Keratinocyte (primary cell): ENCODE measurements around the gene RTCA.

Experiments used
- EZH2 ChIP-seq: IDR thresholded peaks from one replicate; pipeline ENCODE4 v1.6.1; 2012; ENCODE audit warnings: inconsistent platforms, mild to moderate bottlenecking, low read length, moderate library complexity
- TF ChIP-seq, protein P1 (sequence below), 3 experiments: IDR thresholded peaks in 1 of 3; conservative IDR thresholded peaks in 1 of 3; optimal IDR thresholded peaks in 1 of 3; 2 replicates in 2 of 3; 3 replicates in 1 of 3; pipeline versions ENCODE3 to v1.5.1; 2011; ENCODE audit warnings: low read length in 3 of 3, mild to moderate bottlenecking in 3 of 3, moderate library complexity in 2 of 3, control low read depth in 1 of 3, inconsistent platforms in 1 of 3; ENCODE audit not compliant: insufficient read depth in 2 of 3; ENCODE audit errors: extremely low read depth in 1 of 3

DNA sequence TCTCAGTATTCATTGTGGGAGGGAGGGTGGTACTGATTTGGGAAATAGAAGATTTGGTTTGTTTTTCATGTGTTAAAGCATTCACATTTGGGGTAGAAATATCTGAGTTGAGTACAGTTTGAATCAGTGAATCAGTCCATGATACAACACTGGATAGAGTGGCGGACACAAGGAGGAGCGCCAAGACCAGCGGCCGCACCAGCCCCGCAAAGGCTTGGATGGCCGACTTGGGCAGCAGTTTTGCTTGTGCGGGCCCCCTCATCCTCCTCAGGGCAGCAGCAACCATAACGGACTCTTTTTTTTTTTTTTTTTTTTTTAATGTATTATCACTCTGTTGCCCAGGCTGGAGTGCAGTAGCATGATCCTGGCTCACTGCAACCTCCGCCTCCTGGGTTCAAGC is 66.3 kb downstream of the RTCA start:
- TF ChIP-seq, protein P1, sequence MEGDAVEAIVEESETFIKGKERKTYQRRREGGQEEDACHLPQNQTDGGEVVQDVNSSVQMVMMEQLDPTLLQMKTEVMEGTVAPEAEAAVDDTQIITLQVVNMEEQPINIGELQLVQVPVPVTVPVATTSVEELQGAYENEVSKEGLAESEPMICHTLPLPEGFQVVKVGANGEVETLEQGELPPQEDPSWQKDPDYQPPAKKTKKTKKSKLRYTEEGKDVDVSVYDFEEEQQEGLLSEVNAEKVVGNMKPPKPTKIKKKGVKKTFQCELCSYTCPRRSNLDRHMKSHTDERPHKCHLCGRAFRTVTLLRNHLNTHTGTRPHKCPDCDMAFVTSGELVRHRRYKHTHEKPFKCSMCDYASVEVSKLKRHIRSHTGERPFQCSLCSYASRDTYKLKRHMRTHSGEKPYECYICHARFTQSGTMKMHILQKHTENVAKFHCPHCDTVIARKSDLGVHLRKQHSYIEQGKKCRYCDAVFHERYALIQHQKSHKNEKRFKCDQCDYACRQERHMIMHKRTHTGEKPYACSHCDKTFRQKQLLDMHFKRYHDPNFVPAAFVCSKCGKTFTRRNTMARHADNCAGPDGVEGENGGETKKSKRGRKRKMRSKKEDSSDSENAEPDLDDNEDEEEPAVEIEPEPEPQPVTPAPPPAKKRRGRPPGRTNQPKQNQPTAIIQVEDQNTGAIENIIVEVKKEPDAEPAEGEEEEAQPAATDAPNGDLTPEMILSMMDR (optimal IDR thresholded peaks at IDR 0.05 in 1 of 3, IDR thresholded peaks at IDR 0.05 in 1 of 3, conservative IDR thresholded peaks at IDR 0.05 in 1 of 3; ENCODE audit: extremely low read depth in 1 of 3, insufficient read depth in 2 of 3, low read length in 3 of 3) = no peak
- no peak for TF ChIP-seq EZH2
